Natural killer cell (primary cell): ENCODE measurements around the gene ANKRD13A. TPM values are rescaled to one million over a fixed set of nuclear protein-coding genes. Genes with fewer than 3 reads are reported as not detected.
"Not testable (repeated sequence)": the region's sequence is repeated elsewhere in the genome, so short reads cannot be mapped to it uniquely, and the experiment has no call there.

Source experiments
- ATAC-seq, 3 donors: fragments of 150-1000 bp in 2 of 3; fragments of 200-7000 bp in 1 of 3; cut with Tn5 transposase; 1 replicate in 1 of 3; 2 replicates in 2 of 3; pipeline ENCODE4 v1.10.0; 2021; ENCODE audit warnings: mild to moderate bottlenecking in 2 of 3, moderate library complexity in 2 of 3
- DNase-seq, 2 donors: peaks; one replicate each; pipeline versions ENCODE4 v3.0.0 to v3.0.0-alpha.2; 2013 to 2021; ENCODE audit warnings: mixed read lengths in 1 of 2
- H3K27ac ChIP-seq: one replicate; pipeline ENCODE4 v1.5.1; 2013; ENCODE audit warnings: mild to moderate bottlenecking, low read length
- H3K27me3 ChIP-seq: one replicate; pipeline ENCODE4 v1.6.1; 2013; ENCODE audit warnings: low read length; ENCODE audit not compliant: control insufficient read depth, insufficient read depth
- H3K36me3 ChIP-seq: one replicate; pipeline ENCODE4 v1.6.1; 2013; ENCODE audit warnings: low read length; ENCODE audit not compliant: control insufficient read depth, insufficient read depth
- H3K4me1 ChIP-seq: one replicate; pipeline ENCODE4 v1.6.1; 2013; ENCODE audit warnings: low read length; ENCODE audit not compliant: control insufficient read depth, insufficient read depth
- H3K4me3 ChIP-seq: one replicate; pipeline ENCODE4 v1.5.1; 2013; ENCODE audit warnings: low read length
- H3K9me3 ChIP-seq: one replicate; pipeline ENCODE4 v1.6.1; 2013; ENCODE audit warnings: low read length; ENCODE audit not compliant: control insufficient read depth, insufficient read depth
- H3K27ac Mint-ChIP-seq, 2 donors: one replicate each; pipeline ENCODE4 v1.8.0; 2022; ENCODE audit warnings: mild to moderate bottlenecking in 2 of 2, mixed read lengths in 2 of 2, moderate library complexity in 1 of 2
- H3K27me3 Mint-ChIP-seq, 2 donors: one replicate each; pipeline ENCODE4 v1.8.0; 2022; ENCODE audit warnings: low read depth in 2 of 2, mixed read lengths in 2 of 2
- H3K36me3 Mint-ChIP-seq: one replicate; pipeline ENCODE4 v1.8.0; 2022; ENCODE audit warnings: mixed read lengths
- H3K4me1 Mint-ChIP-seq, 2 donors: one replicate each; pipeline ENCODE4 v1.8.0; 2022; ENCODE audit warnings: mixed read lengths in 2 of 2
- H3K4me3 Mint-ChIP-seq: one replicate; pipeline ENCODE4 v1.8.0; 2022; ENCODE audit warnings: mild to moderate bottlenecking, moderate library complexity, mixed read lengths
- H3K9me3 Mint-ChIP-seq, 2 donors: one replicate each; pipeline ENCODE4 v1.8.0; 2022; ENCODE audit warnings: mixed read lengths in 2 of 2
- WGBS: methylation state at CpG from one replicate; pipeline ENCODE4 v1.1.7; 2013; ENCODE audit warnings: missing lambda C conversion rate; ENCODE audit not compliant: insufficient coverage; 5-methylcytosine and 5-hydroxymethylcytosine counted together
- intact Hi-C: fragments of 100-400 bp; cut with micrococcal nuclease; formaldehyde crosslinking; loops from one replicate; pipeline ENCODE4 v1.14.2; 2022
- total RNA-seq, 4 donors: library from RNA; stranded (reverse); fragments of 120-200 nt in 1 of 4; gene quantifications; one replicate each; pipeline versions ENCODE4 v1.2.3 to v1.2.4, GENCODE V29; 2013 to 2022
- TF ChIP-seq, protein P1 (sequence below): fragments of 200-600 bp; IDR thresholded peaks from one replicate; pipeline ENCODE4 v1.8.0; 2022; ENCODE audit warnings: antibody characterized with exemption

The ANKRD13A gene
- total RNA-seq, 3 donors from 2014 or later (not counting 1 experiment from before 2014, with no cell fraction given): 74.9 to 93.6 (median 90.7) TPM

- H3K36me3 Mint-ChIP-seq: no peaks in the 10 kb centered on the region
- Histone ChIP-seq H3K9me3 (no peaks in the 10 kb centered on the region), H3K36me3 (peaks cover 2% of the 10 kb centered on the region), H3K4me1 (peaks cover 42% of the 10 kb centered on the region), H3K27ac (peak overlapping the region; percentile 56), H3K4me3 (no peak overlapping the region), H3K27me3 (no peaks in the 10 kb centered on the region)
- no peak for ATAC-seq
- peaks cover 26 to 45% of the 10 kb centered on the region in 2 donors for H3K4me1 Mint-ChIP-seq
- no peaks in the 10 kb centered on the region for H3K27me3 Mint-ChIP-seq
- intact Hi-C loops: no loop called here
- peak overlapping the region in 1 of 2 donors; percentile 67 for H3K27ac Mint-ChIP-seq
- 34% methylated on average over 3 of the region's 4 CpGs for WGBS
- peak in 1 of 2 donors; percentile 48 for DNase-seq
- TF ChIP-seq, protein P1, sequence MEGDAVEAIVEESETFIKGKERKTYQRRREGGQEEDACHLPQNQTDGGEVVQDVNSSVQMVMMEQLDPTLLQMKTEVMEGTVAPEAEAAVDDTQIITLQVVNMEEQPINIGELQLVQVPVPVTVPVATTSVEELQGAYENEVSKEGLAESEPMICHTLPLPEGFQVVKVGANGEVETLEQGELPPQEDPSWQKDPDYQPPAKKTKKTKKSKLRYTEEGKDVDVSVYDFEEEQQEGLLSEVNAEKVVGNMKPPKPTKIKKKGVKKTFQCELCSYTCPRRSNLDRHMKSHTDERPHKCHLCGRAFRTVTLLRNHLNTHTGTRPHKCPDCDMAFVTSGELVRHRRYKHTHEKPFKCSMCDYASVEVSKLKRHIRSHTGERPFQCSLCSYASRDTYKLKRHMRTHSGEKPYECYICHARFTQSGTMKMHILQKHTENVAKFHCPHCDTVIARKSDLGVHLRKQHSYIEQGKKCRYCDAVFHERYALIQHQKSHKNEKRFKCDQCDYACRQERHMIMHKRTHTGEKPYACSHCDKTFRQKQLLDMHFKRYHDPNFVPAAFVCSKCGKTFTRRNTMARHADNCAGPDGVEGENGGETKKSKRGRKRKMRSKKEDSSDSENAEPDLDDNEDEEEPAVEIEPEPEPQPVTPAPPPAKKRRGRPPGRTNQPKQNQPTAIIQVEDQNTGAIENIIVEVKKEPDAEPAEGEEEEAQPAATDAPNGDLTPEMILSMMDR: no peak
- H3K9me3 Mint-ChIP-seq: no peaks in the 10 kb centered on the region
- no peak overlapping the region for H3K4me3 Mint-ChIP-seq
Measured at GRCh38 chr12:110004598-110004997, 5.4 kb downstream of the ANKRD13A start.

DNA sequence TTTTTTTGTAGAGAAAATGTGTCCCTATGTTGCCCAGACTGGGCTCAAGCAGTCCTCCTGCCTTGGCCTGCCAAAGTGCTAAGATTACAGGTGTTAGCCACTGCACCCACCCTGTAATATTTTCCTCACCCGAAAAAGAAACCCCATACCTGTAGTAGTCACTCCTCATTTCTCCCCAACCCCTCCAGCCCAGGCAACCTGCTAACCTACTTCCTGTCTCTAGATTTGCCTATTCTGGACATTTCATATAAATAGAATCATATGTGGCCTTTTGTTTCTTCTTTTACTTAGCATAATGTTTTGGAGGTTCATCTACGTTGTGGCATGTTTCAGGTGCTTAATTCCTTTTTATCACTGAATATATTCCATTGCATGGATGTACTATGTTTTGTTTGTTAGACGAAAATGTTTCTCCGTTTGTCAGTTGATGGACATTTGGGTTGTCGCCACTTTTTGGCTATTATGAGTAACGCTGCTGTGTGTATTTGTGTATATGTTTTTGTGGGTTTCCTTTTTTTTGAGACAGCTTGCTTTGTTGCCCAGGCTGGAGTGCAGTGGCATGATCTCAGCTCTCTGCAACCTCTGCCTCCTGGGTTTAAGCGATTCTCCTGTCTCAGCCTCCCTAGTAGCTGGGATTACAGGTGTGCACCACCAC lies 6.2 kb downstream of the ANKRD13A start:
- no peaks in the 10 kb centered on the region for H3K27me3 Mint-ChIP-seq
- H3K4me3 Mint-ChIP-seq: peak overlapping the region; percentile 7
- TF ChIP-seq, protein P1: no peak
- no peaks in the 10 kb centered on the region for H3K36me3 Mint-ChIP-seq
- no peaks in the 10 kb centered on the region for H3K9me3 ChIP-seq
- H3K27ac Mint-ChIP-seq: peak overlapping the region; percentile 67 to 82
- H3K4me3 ChIP-seq: no peak overlapping the region
- ATAC-seq (peak; percentile 32 to 53 (median 47)), DNase-seq (peak in 1 of 2 donors; percentile 40)
- peaks cover 2% of the 10 kb centered on the region for H3K36me3 ChIP-seq
- peak overlapping the region; percentile 56 for H3K27ac ChIP-seq
- H3K27me3 ChIP-seq: no peaks in the 10 kb centered on the region
- H3K4me1 Mint-ChIP-seq: peaks cover 26 to 42% of the 10 kb centered on the region in 2 donors
- no peaks in the 10 kb centered on the region for H3K9me3 Mint-ChIP-seq
- peaks cover 34% of the 10 kb centered on the region for H3K4me1 ChIP-seq
- intact Hi-C loops: no loop called here
- 55% methylated on average over 6 of the region's 7 CpGs for WGBS

GRCh38 chr12:110006115-110006514 lies 6.9 kb downstream of the ANKRD13A start:
- ATAC-seq (no peak), DNase-seq (no peak)
- Histone ChIP-seq H3K9me3 (no peaks in the 10 kb centered on the region), H3K27me3 (no peaks in the 10 kb centered on the region), H3K4me3 (no peak overlapping the region), H3K4me1 (peaks cover 32% of the 10 kb centered on the region), H3K27ac (no peak overlapping the region), H3K36me3 (peaks cover 2% of the 10 kb centered on the region)
- Mint-ChIP-seq H3K4me3 (no peak overlapping the region), H3K4me1 (peaks cover 26 to 43% of the 10 kb centered on the region in 2 donors), H3K36me3 (no peaks in the 10 kb centered on the region), H3K9me3 (no peaks in the 10 kb centered on the region), H3K27ac (peak overlapping the region in 1 of 2 donors; percentile 67), H3K27me3 (no peaks in the 10 kb centered on the region)
- intact Hi-C loops: no loop called here
- TF ChIP-seq, protein P1: no peak
- WGBS: 80% methylated on average over 3 of the region's 4 CpGs

DNA sequence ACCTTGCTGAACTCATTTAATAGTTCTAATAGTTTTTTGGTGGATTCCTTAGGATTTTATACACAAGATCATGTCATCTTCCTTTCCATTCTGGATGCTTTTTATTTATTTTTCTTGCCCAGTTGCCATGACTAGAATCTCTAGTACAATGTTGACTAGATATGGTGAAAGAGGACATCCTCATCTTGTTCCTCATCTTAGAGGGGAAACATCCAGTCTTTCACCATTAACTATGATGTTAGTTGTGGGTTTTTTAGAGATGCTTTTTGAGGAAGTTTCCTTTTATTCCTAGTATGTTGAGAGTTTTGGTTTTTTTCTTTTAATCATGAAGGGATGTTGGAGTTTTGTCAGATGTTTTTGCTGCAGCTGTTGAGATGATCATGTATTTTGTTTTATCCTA lies 8.7 kb downstream of the ANKRD13A start:
- Histone ChIP-seq H3K27ac (no peak overlapping the region), H3K4me1 (peaks cover 37% of the 10 kb centered on the region), H3K4me3 (no peak overlapping the region), H3K9me3 (no peaks in the 10 kb centered on the region), H3K36me3 (peaks cover 2% of the 10 kb centered on the region), H3K27me3 (no peaks in the 10 kb centered on the region)
- Mint-ChIP-seq H3K9me3 (no peaks in the 10 kb centered on the region), H3K27me3 (no peaks in the 10 kb centered on the region), H3K4me3 (no peak overlapping the region), H3K27ac (no peak overlapping the region), H3K36me3 (no peaks in the 10 kb centered on the region), H3K4me1 (peaks cover 38 to 44% of the 10 kb centered on the region in 2 donors)
- TF ChIP-seq, protein P1: no peak
- DNase-seq (no peak), ATAC-seq (peak in 1 of 3 donors; percentile 60)
- intact Hi-C loops: no loop called here

GRCh38 chr12:110008681-110009398 lies 9.6 kb downstream of the ANKRD13A start:
- intact Hi-C loops, H3K27ac Mint-ChIP-seq, H3K9me3 ChIP-seq, H3K27me3 ChIP-seq, ATAC-seq, H3K36me3 ChIP-seq, H3K27me3 Mint-ChIP-seq, H3K4me3 ChIP-seq, H3K9me3 Mint-ChIP-seq, H3K27ac ChIP-seq, H3K4me3 Mint-ChIP-seq, H3K36me3 Mint-ChIP-seq, DNase-seq: not testable (repeated sequence)
- WGBS: 84% methylated on average over 8 of the region's 15 CpGs
- H3K4me1 Mint-ChIP-seq: peaks cover 35 to 39% of the 10 kb centered on the region in 2 donors
- peaks cover 31% of the 10 kb centered on the region for H3K4me1 ChIP-seq
